ENCODE data around the gene SMAP1.

- TF ChIP-seq POLR2AphosphoS5 (IDR thresholded peaks at IDR 0.05; ENCODE audit: low read depth, low read length), result no peak
- TF ChIP-seq POLR2A (IDR thresholded peaks at IDR 0.05; ENCODE audit: low read depth, low read length), result no peak
Observed at GRCh38 chr6:70694371-70694770, 26.7 kb downstream of the SMAP1 start.

All from GM12892 (cell line).